HEK293T (cell line): ENCODE measurements around the gene CCDC157.

Experiments
- CTCF ChIA-PET: fragments of 350-600 bp; formaldehyde crosslinking; extraction: SDS; loops from one replicate; lab custom pipeline; 2021; ENCODE audit warnings: antibody characterized with exemption, inconsistent platforms; lab: Yijun Ruan, JAX
- POLR2A ChIA-PET: fragments of 350-600 bp; formaldehyde crosslinking; extraction: SDS; loops from one replicate; lab custom pipeline; 2020; ENCODE audit warnings: antibody characterized with exemption, inconsistent platforms; lab: Yijun Ruan, JAX
- DNase-seq: peaks from one replicate; pipeline ENCODE4 v3.0.0; 2012; ENCODE audit warnings: mixed read lengths; ENCODE audit errors: extremely low spot score
- ARNT ChIP-seq: fragments of 450-650 bp; IDR thresholded peaks from 2 replicates; pipeline ENCODE4 v1.6.1; 2017; ENCODE audit warnings: mild to moderate bottlenecking
- BHLHE40 ChIP-seq: fragments of 450-650 bp; IDR thresholded peaks from 2 replicates; pipeline ENCODE4 v1.6.1; 2016; ENCODE audit warnings: mild to moderate bottlenecking, moderate library complexity, borderline replicate concordance
- CTBP1 ChIP-seq: fragments of 450-650 bp; IDR thresholded peaks from 2 replicates; pipeline ENCODE4 v1.6.1; 2016; ENCODE audit warnings: borderline replicate concordance
- ELF4 ChIP-seq: fragments of 450-650 bp; IDR thresholded peaks from 2 replicates; pipeline ENCODE4 v1.6.1; 2017; ENCODE audit warnings: antibody characterized with exemption
- FOXA1 ChIP-seq: fragments of 450-650 bp; IDR thresholded peaks from 2 replicates; pipeline ENCODE4 v1.6.1; 2016; ENCODE audit warnings: mild to moderate bottlenecking
- FOXK2 ChIP-seq: fragments of 450-650 bp; IDR thresholded peaks from 2 replicates; pipeline ENCODE4 v1.6.1; 2016; ENCODE audit warnings: mild to moderate bottlenecking
- FOXM1 ChIP-seq: fragments of 450-650 bp; IDR thresholded peaks from 2 replicates; pipeline ENCODE4 v1.6.1; 2017; ENCODE audit warnings: mild to moderate bottlenecking, borderline replicate concordance
- HDGF ChIP-seq: fragments of 450-650 bp; IDR thresholded peaks from 2 replicates; pipeline ENCODE4 v1.6.1; 2017; ENCODE audit warnings: antibody characterized with exemption, borderline replicate concordance
- L3MBTL2 ChIP-seq: fragments of 450-650 bp; conservative IDR thresholded peaks from 2 replicates; pipeline ENCODE4 v1.6.1; 2016; ENCODE audit warnings: mild to moderate bottlenecking
- LEF1 ChIP-seq: fragments of 450-650 bp; IDR thresholded peaks from 2 replicates; pipeline ENCODE4 v1.6.1; 2017; ENCODE audit warnings: mild to moderate bottlenecking, borderline replicate concordance
- NFRKB ChIP-seq: fragments of 450-650 bp; IDR thresholded peaks from 2 replicates; pipeline ENCODE4 v1.6.1; 2016; ENCODE audit warnings: mild to moderate bottlenecking, moderate library complexity
- SP1 ChIP-seq: fragments of 450-650 bp; IDR thresholded peaks from 2 replicates; pipeline ENCODE4 v1.6.1; 2017
- SUZ12 ChIP-seq: fragments of 450-650 bp; IDR thresholded peaks from 2 replicates; pipeline ENCODE4 v1.6.1; 2016; ENCODE audit warnings: mild to moderate bottlenecking
- TARDBP ChIP-seq: fragments of 450-650 bp; IDR thresholded peaks from 2 replicates; pipeline ENCODE4 v1.6.1; 2016
- ZNF384 ChIP-seq: fragments of 450-650 bp; IDR thresholded peaks from 2 replicates; pipeline ENCODE4 v1.6.1; 2016
- TF ChIP-seq, protein P1 (sequence below): fragments of 450-650 bp; IDR thresholded peaks from 2 replicates; pipeline ENCODE4 v1.6.1; 2016

CCDC157 gene

GRCh38 chr22:30380011-30380410, 23.2 kb downstream of the CCDC157 start:
- TF ChIP-seq TARDBP (no peak), HDGF (no peak), ARNT (no peak), FOXM1 (no peak), ELF4 (no peak), ZNF384 (no peak), CTBP1 (no peak), BHLHE40 (no peak), NFRKB (no peak)
- ChIA-PET POLR2A (no interaction called here), CTCF (no interaction called here)
- DNase-seq = no peak

DNA sequence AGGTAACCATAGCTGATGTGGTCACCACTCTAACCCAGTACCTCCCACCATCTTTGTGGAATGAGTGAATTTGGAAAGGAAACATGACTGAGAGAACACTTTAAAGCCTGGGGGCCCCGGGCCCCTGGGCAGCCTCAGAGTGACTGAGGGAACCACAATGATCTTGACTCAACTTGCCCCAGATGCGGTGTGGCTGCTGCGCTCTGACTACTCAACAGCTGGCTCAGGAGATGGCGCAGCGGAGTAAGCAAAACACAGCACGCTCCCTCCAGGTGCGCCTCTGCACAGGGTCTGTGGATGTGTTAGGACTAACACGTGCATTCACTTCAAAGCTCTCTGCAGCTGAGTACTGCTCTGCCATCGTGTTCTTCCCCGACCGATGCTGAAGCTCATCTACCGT, 24.5 kb downstream of the CCDC157 start:
- TF ChIP-seq SUZ12 (no peak), ZNF384 (no peak), ELF4 (no peak), FOXK2 (no peak), HDGF (no peak), SP1 (no peak), NFRKB (no peak)
- TF ChIP-seq, protein P1, sequence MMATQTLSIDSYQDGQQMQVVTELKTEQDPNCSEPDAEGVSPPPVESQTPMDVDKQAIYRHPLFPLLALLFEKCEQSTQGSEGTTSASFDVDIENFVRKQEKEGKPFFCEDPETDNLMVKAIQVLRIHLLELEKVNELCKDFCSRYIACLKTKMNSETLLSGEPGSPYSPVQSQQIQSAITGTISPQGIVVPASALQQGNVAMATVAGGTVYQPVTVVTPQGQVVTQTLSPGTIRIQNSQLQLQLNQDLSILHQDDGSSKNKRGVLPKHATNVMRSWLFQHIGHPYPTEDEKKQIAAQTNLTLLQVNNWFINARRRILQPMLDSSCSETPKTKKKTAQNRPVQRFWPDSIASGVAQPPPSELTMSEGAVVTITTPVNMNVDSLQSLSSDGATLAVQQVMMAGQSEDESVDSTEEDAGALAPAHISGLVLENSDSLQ = no peak
- no peak for DNase-seq
- POLR2A ChIA-PET = interaction anchor here (0.9 to 2.4 kb wide), 3 partner anchors 13 to 42 kb away, joined by 4 to 11 read pairs (median 5); partner anchors contain the start of genes CCDC157 and SF3A1
- CTCF ChIA-PET = interaction anchor here (1.0 to 1.9 kb wide), 3 partner anchors 93 to 118 kb away, joined by 3 to 8 read pairs (median 5); no protein-coding TSS in a partner anchor

GRCh38 chr22:30382340-30382739, 25.5 kb downstream of the CCDC157 start:
- no peak for DNase-seq
- ChIA-PET CTCF (interaction anchor here (1.5 to 1.9 kb wide), 2 partner anchors 94 to 119 kb away, joined by 3 to 8 read pairs; no protein-coding TSS in a partner anchor), POLR2A (interaction anchor here (1.0 to 2.4 kb wide), 2 partner anchors 14 to 26 kb away, joined by 3 to 11 read pairs; partner anchors contain the start of genes CCDC157 and SF3A1)
- no peak for TF ChIP-seq FOXA1
- no peak for TF ChIP-seq FOXM1
- no peak for TF ChIP-seq ZNF384
- no peak for TF ChIP-seq HDGF
- no peak for TF ChIP-seq LEF1
- TF ChIP-seq ARNT = no peak
- TF ChIP-seq NFRKB = no peak

DNA sequence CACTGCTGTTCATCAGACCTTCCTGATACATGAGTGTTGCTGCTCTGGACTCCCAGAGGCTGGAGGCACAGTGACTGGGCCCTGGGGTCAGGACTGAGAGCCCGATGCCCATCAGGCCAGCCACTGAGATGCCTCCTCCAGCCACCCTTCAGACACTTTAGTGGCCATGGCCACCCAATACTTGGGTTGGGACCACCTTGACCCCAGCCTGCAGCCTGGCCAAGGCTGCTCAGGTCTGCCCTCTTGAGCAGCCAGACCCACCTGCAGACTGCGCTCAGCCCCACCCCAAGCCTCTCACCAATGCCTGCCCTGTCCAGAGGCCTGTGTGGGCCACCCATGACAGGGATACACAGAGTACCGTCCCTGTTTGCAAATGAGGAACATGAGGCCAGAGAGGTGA, 26.3 kb downstream of the CCDC157 start:
- DNase-seq = no peak
- ChIA-PET CTCF (interaction anchor here (1.9 kb wide), 1 partner anchor 95 kb away, joined by 8 read pairs; no protein-coding TSS in a partner anchor), POLR2A (interaction anchor here (1.0 to 2.4 kb wide), 2 partner anchors 15 to 27 kb away, joined by 3 to 11 read pairs; partner anchors contain the start of genes CCDC157 and SF3A1)
- TF ChIP-seq HDGF (no peak), NFRKB (no peak), FOXA1 (no peak), ZNF384 (no peak), TARDBP (no peak), BHLHE40 (no peak), SP1 (no peak)
- TF ChIP-seq, protein P1 = no peak

GRCh38 chr22:30385942-30386341, 29.1 kb downstream of the CCDC157 start:
- TF ChIP-seq SUZ12 (no peak), TARDBP (no peak), SP1 (no peak), ZNF384 (no peak), ELF4 (no peak), FOXK2 (no peak), LEF1 (no peak), HDGF (no peak), NFRKB (no peak), L3MBTL2 (no peak), BHLHE40 (no peak), CTBP1 (no peak), FOXM1 (no peak), FOXA1 (no peak), ARNT (no peak)
- TF ChIP-seq, protein P1 = no peak
- POLR2A ChIA-PET = interaction anchor here (0.8 to 1.6 kb wide), 4 partner anchors 29 to 98 kb away, joined by 3 to 10 read pairs (median 5); partner anchors contain the start of genes CCDC157, SF3A1 and TBC1D10A
- CTCF ChIA-PET = interaction anchor here (1.1 to 1.3 kb wide), 2 partner anchors 38 to 98 kb away, joined by 3 to 9 read pairs; no protein-coding TSS in a partner anchor
- DNase-seq = no peak

- DNase-seq = no peak
- TF ChIP-seq, protein P1 = no peak
- 0 out of 2 replicates have a peak, but pooled peaks have one; percentile 59 for TF ChIP-seq HDGF
- ChIA-PET CTCF (interaction anchor here (1.3 kb wide), 1 partner anchor 99 kb away, joined by 9 read pairs; no protein-coding TSS in a partner anchor), POLR2A (interaction anchor here (1.3 to 1.4 kb wide), 2 partner anchors 30 to 98 kb away, joined by 4 to 10 read pairs; partner anchors contain the start of genes CCDC157 and SF3A1)
Observed at GRCh38 chr22:30386608-30386959, 29.8 kb downstream of the CCDC157 start.
